ENCODE data around the gene RFPL3.

- TF ChIP-seq POLR2AphosphoS5 (IDR thresholded peaks at IDR 0.05; ENCODE audit: insufficient read depth in 1 of 2, low read depth in 1 of 2) (no peak), CTCF (IDR thresholded peaks at IDR 0.05) (no peak)
Observed at GRCh38 chr22:32376681-32377080, 19.0 kb downstream of the RFPL3 start.
